B cell (primary cell): ENCODE results near the gene VANGL1. TPM values are rescaled to one million over a fixed set of nuclear protein-coding genes. Genes with fewer than 3 reads are reported as not detected.

Experiments
- ATAC-seq: fragments of 200-7000 bp; cut with Tn5 transposase; one replicate; pipeline ENCODE4 v1.10.0; 2021; ENCODE audit warnings: low read depth, mild to moderate bottlenecking, moderate number of reproducible peaks, moderate library complexity
- CTCF ChIA-PET: fragments of 350-600 bp; sonication (Branson Sonifier 250); formaldehyde crosslinking; loops from one replicate; lab custom pipeline; 2021; ENCODE audit warnings: antibody characterized with exemption, inconsistent platforms; lab: Charles Lee
- POLR2A ChIA-PET: fragments of 350-600 bp; sonication (Branson Sonifier 250); formaldehyde crosslinking; loops from one replicate; lab custom pipeline; 2021; ENCODE audit warnings: antibody characterized with exemption; lab: Charles Lee
- DNase-seq: peaks from one replicate; pipeline ENCODE4 v3.0.0; 2013
- H2AFZ ChIP-seq: 2 replicates; pipeline ENCODE4 v1.6.1; 2012; ENCODE audit warnings: mild to moderate bottlenecking, low read depth, low read length; ENCODE audit not compliant: insufficient read depth, poor library complexity, severe bottlenecking
- H3K27ac ChIP-seq, 2 donors: 1 replicate in 1 of 2; 2 replicates in 1 of 2; pipeline ENCODE4 v1.5.1; 2012 to 2013; ENCODE audit warnings: low read length in 2 of 2, mild to moderate bottlenecking in 2 of 2, moderate library complexity in 1 of 2
- H3K27me3 ChIP-seq, 4 experiments: fragments of 200-600 bp in 1 of 4; sonication (generic) in 1 of 4; replicated peaks in 1 of 4; 1 replicate in 2 of 4; 2 replicates in 2 of 4; pipeline versions ENCODE4 v1.6.1 to v1.7.0; 2013 to 2016; ENCODE audit warnings: low read length in 3 of 4, mild to moderate bottlenecking in 2 of 4, mixed read lengths in 1 of 4, moderate library complexity in 1 of 4; ENCODE audit not compliant: insufficient read depth in 4 of 4, control insufficient read depth in 3 of 4; ENCODE audit errors: control extremely low read depth in 1 of 4
- H3K36me3 ChIP-seq, 2 experiments: replicated peaks in 1 of 2; 1 replicate in 1 of 2; 2 replicates in 1 of 2; pipeline versions ENCODE4 v1.6.1 to v1.7.1; 2013; ENCODE audit warnings: low read length in 1 of 2; ENCODE audit not compliant: insufficient read depth in 2 of 2, control insufficient read depth in 1 of 2; ENCODE audit errors: control extremely low read depth in 1 of 2, extremely low read depth in 1 of 2
- H3K4me1 ChIP-seq, 2 donors: fragments of 200-600 bp in 1 of 2; sonication (generic) in 1 of 2; 1 replicate in 1 of 2; 2 replicates in 1 of 2; pipeline versions ENCODE4 v1.5.1 to v1.6.1; 2013 to 2017; ENCODE audit warnings: low read length in 2 of 2; ENCODE audit not compliant: control insufficient read depth in 2 of 2, insufficient read depth in 2 of 2
- H3K4me2 ChIP-seq: replicated peaks from 2 replicates; pipeline ENCODE3; 2012; ENCODE audit warnings: mild to moderate bottlenecking, low read depth, low read length; ENCODE audit not compliant: poor library complexity, severe bottlenecking
- H3K4me3 ChIP-seq, 5 experiments: fragments of 200-600 bp in 1 of 5; sonication (generic) in 1 of 5; 1 replicate in 3 of 5; 2 replicates in 2 of 5; pipeline versions ENCODE4 v1.5.1 to v1.7.0; 2011 to 2016; ENCODE audit warnings: low read length in 4 of 5, mild to moderate bottlenecking in 4 of 5, low read depth in 2 of 5, control low read depth in 1 of 5, moderate library complexity in 1 of 5; ENCODE audit not compliant: insufficient read depth in 1 of 5; ENCODE audit errors: control extremely low read depth in 1 of 5, extremely low read depth in 1 of 5
- H3K79me2 ChIP-seq: fragments of 200-600 bp; sonication (generic); one replicate; pipeline ENCODE4 v1.6.0; 2016; ENCODE audit warnings: low read length; ENCODE audit not compliant: control insufficient read depth, insufficient read depth
- H3K9ac ChIP-seq: fragments of 200-600 bp; sonication (generic); 2 replicates; pipeline ENCODE4 v1.6.1; 2017; ENCODE audit warnings: mild to moderate bottlenecking, low read length, moderate library complexity
- H3K9me3 ChIP-seq, 3 donors: one replicate each; pipeline versions ENCODE4 v1.6.1 to v1.7.1; 2013; ENCODE audit warnings: low read length in 2 of 3; ENCODE audit not compliant: control insufficient read depth in 2 of 3, insufficient read depth in 1 of 3; ENCODE audit errors: control extremely low read depth in 1 of 3
- H4K20me1 ChIP-seq: 2 replicates; pipeline ENCODE4 v1.6.0; 2012; ENCODE audit warnings: mild to moderate bottlenecking, low read length; ENCODE audit not compliant: insufficient read depth, control insufficient read depth, poor library complexity, severe bottlenecking
- H3K27ac Mint-ChIP-seq: one replicate; pipeline ENCODE4 v1.8.0; 2021; ENCODE audit warnings: mixed read lengths
- H3K27me3 Mint-ChIP-seq: one replicate; pipeline ENCODE4 v1.8.0; 2021; ENCODE audit warnings: mixed read lengths
- H3K4me1 Mint-ChIP-seq: one replicate; pipeline ENCODE4 v1.8.0; 2021; ENCODE audit warnings: mixed read lengths
- H3K4me3 Mint-ChIP-seq: one replicate; pipeline ENCODE4 v1.8.0; 2021; ENCODE audit warnings: mixed read lengths
- H3K9me3 Mint-ChIP-seq: one replicate; pipeline ENCODE4 v1.8.0; 2022; ENCODE audit warnings: mixed read lengths; ENCODE audit not compliant: insufficient read depth
- CTCF ChIP-seq: fragments of 200-600 bp; IDR thresholded peaks from one replicate; pipeline ENCODE4 v1.8.0; 2022; ENCODE audit warnings: antibody characterized with exemption, mild to moderate bottlenecking
- EZH2 ChIP-seq: IDR thresholded peaks from 2 replicates; pipeline ENCODE4 v1.6.1; 2012; ENCODE audit warnings: borderline replicate concordance, low read depth, mild to moderate bottlenecking, moderate library complexity, low read length; ENCODE audit not compliant: insufficient read depth, poor library complexity, severe bottlenecking
- WGBS: methylation state at CpG from one replicate; pipeline ENCODE4 v1.1.5; 2013; ENCODE audit warnings: missing lambda C conversion rate; ENCODE audit not compliant: insufficient coverage; 5-methylcytosine and 5-hydroxymethylcytosine counted together
- intact Hi-C: fragments of 100-400 bp; cut with micrococcal nuclease; formaldehyde crosslinking; loops from one replicate; pipeline ENCODE4 v1.10.0; 2022
- polyA plus RNA-seq: library from polyadenylated mRNA; depleted of rRNA; stranded (reverse); fragments of >200 nt; gene quantifications from 2 replicates; pipeline ENCODE4 v1.2.3, GENCODE V29; 2012
- total RNA-seq, 2 donors: library from RNA; stranded (reverse); fragments of 120-200 nt in 1 of 2; gene quantifications; 1 replicate in 1 of 2; 2 replicates in 1 of 2; pipeline versions ENCODE4 v1.2.3 to v1.2.4, GENCODE V29; 2013 to 2022

VANGL1 gene
- total and polyA plus RNA-seq, 2 donors (not counting 1 experiment from before 2014, with no cell fraction given), result 0.21 to 0.30 TPM

GRCh38 chr1:115727706-115728249, 86.0 kb downstream of the VANGL1 start:
- H3K9me3 Mint-ChIP-seq, result no peaks in the 10 kb centered on the region
- H3K27me3 ChIP-seq, result no peaks in the 10 kb centered on the region
- POLR2A ChIA-PET, result no interaction called here
- H3K9me3 ChIP-seq, result no peaks in the 10 kb centered on the region
- H3K79me2 ChIP-seq, result no peaks in the 10 kb centered on the region
- no peak overlapping the region for H3K4me3 ChIP-seq
- no peak for DNase-seq
- intact Hi-C loops, result no loop called here
- no peak overlapping the region for H3K9ac ChIP-seq
- H3K27me3 Mint-ChIP-seq, result no peaks in the 10 kb centered on the region
- no peaks in the 10 kb centered on the region for H3K4me1 ChIP-seq
- CTCF ChIA-PET, result no interaction called here
- no peaks in the 10 kb centered on the region for H3K36me3 ChIP-seq
- no peak overlapping the region for H3K4me2 ChIP-seq
- WGBS, result 80% methylated on average over 5 of the region's 7 CpGs
- H2AFZ ChIP-seq, result no peak overlapping the region
- H4K20me1 ChIP-seq, result no peaks in the 10 kb centered on the region
- H3K4me1 Mint-ChIP-seq, result peaks cover 2% of the 10 kb centered on the region
- H3K4me3 Mint-ChIP-seq, result no peak overlapping the region
- ATAC-seq, result no peak
- H3K27ac ChIP-seq, result no peak overlapping the region
- H3K27ac Mint-ChIP-seq, result no peak overlapping the region
- TF ChIP-seq CTCF, result no peak
- no peak for TF ChIP-seq EZH2

- no peak for TF ChIP-seq EZH2
- TF ChIP-seq CTCF, result no peak
- Mint-ChIP-seq H3K27ac (no peak overlapping the region), H3K4me3 (no peak overlapping the region), H3K4me1 (peaks cover 2% of the 10 kb centered on the region), H3K9me3 (no peaks in the 10 kb centered on the region), H3K27me3 (peaks cover under 1% of the 10 kb centered on the region)
- WGBS, result no CpG with 5 or more reads among the region's 1 CpG
- Histone ChIP-seq H3K27me3 (no peaks in the 10 kb centered on the region), H3K4me3 (no peak overlapping the region), H3K27ac (no peak overlapping the region), H3K79me2 (no peaks in the 10 kb centered on the region), H3K36me3 (no peaks in the 10 kb centered on the region), H3K9ac (no peak overlapping the region), H2AFZ (no peak overlapping the region), H3K4me2 (no peak overlapping the region), H3K4me1 (no peaks in the 10 kb centered on the region), H3K9me3 (no peaks in the 10 kb centered on the region), H4K20me1 (no peaks in the 10 kb centered on the region)
- DNase-seq, result no peak
- CTCF ChIA-PET, result no interaction called here
- ATAC-seq, result no peak
- intact Hi-C loops, result no loop called here
- POLR2A ChIA-PET, result no interaction called here
These were observed 86.6 kb downstream of the VANGL1 start for GRCh38 chr1:115728341-115728740.
